22Rv1 (cell line): ENCODE data around the gene KRTAP3-2.

ENCODE experiments used
- ZFX ChIP-seq: fragments of 450-650 bp; IDR thresholded peaks from 2 replicates; pipeline ENCODE4 v1.6.1; 2017; ENCODE audit warnings: antibody characterized with exemption, borderline replicate concordance
- TF ChIP-seq, protein P1 (sequence below): fragments of 450-650 bp; IDR thresholded peaks from 2 replicates; pipeline ENCODE4 v1.5.1; 2017; ENCODE audit warnings: mild to moderate bottlenecking

GRCh38 chr17:40993839-40994238, 5.9 kb downstream of the KRTAP3-2 start, which contains the start of gene KRTAP3-3:
- TF ChIP-seq, protein P1, sequence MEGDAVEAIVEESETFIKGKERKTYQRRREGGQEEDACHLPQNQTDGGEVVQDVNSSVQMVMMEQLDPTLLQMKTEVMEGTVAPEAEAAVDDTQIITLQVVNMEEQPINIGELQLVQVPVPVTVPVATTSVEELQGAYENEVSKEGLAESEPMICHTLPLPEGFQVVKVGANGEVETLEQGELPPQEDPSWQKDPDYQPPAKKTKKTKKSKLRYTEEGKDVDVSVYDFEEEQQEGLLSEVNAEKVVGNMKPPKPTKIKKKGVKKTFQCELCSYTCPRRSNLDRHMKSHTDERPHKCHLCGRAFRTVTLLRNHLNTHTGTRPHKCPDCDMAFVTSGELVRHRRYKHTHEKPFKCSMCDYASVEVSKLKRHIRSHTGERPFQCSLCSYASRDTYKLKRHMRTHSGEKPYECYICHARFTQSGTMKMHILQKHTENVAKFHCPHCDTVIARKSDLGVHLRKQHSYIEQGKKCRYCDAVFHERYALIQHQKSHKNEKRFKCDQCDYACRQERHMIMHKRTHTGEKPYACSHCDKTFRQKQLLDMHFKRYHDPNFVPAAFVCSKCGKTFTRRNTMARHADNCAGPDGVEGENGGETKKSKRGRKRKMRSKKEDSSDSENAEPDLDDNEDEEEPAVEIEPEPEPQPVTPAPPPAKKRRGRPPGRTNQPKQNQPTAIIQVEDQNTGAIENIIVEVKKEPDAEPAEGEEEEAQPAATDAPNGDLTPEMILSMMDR = no peak
- no peak for TF ChIP-seq ZFX
